H1 (cell line): ENCODE data around the gene NONO. TPM values are rescaled to one million over a fixed set of nuclear protein-coding genes. Genes with fewer than 3 reads are reported as not detected.
A peak's percentile ranks its signal among the peaks of the same experiment; 100 is the strongest.

Source experiments
- BACH1 ChIP-seq: IDR thresholded peaks from 2 replicates; pipeline ENCODE4 v1.6.1; 2012; ENCODE audit warnings: low read length, improper control_type of control experiment
- BRCA1 ChIP-seq: IDR thresholded peaks from 2 replicates; pipeline ENCODE4 v1.6.1; 2012; ENCODE audit warnings: low read depth, low read length, improper control_type of control experiment
- CHD2 ChIP-seq: IDR thresholded peaks from 2 replicates; pipeline ENCODE4 v1.6.1; 2012; ENCODE audit warnings: low read length, improper control_type of control experiment
- EZH2 ChIP-seq: fragments of 200-600 bp; sonication (generic); IDR thresholded peaks from 2 replicates; pipeline ENCODE4 v1.7.1; 2012; ENCODE audit warnings: low read depth, mild to moderate bottlenecking, moderate library complexity, low read length, inconsistent platforms; ENCODE audit not compliant: severe bottlenecking
- SIN3A ChIP-seq, 2 experiments: IDR thresholded peaks in 1 of 2; conservative IDR thresholded peaks in 1 of 2; 2 replicates each; pipeline ENCODE4 v1.6.1; 2011 to 2012; ENCODE audit warnings: low read length in 2 of 2, improper control_type of control experiment in 1 of 2, low read depth in 1 of 2, mild to moderate bottlenecking in 1 of 2
- SP1 ChIP-seq: IDR thresholded peaks from 2 replicates; pipeline ENCODE4 v1.6.1; 2011; ENCODE audit warnings: low read depth, low read length
- SRF ChIP-seq: IDR thresholded peaks from 2 replicates; pipeline ENCODE4 v1.6.1; 2011; ENCODE audit warnings: mild to moderate bottlenecking, low read depth, low read length, moderate library complexity
- TAF7 ChIP-seq: optimal IDR thresholded peaks from 2 replicates; pipeline ENCODE3; 2011; ENCODE audit warnings: low read depth, mild to moderate bottlenecking, inconsistent platforms, low read length, moderate library complexity, borderline replicate concordance
- polyA plus RNA-seq, 7 experiments: library from polyadenylated mRNA; depleted of rRNA in 3 of 7; stranded (reverse) in 5 of 7; unstranded in 2 of 7; fragments of >200 nt in 5 of 7; fragments of 200-250 nt in 2 of 7; gene quantifications; 1 replicate in 5 of 7; 2 replicates in 1 of 7; 4 replicates in 1 of 7; pipeline versions ENCODE4 v1.2.1 to v1.2.3, GENCODE V29; 2011 to 2013; ENCODE audit warnings: missing spikeins in 2 of 7, mixed read lengths in 2 of 7
- total RNA-seq: library from RNA; stranded (reverse); fragmentation: NEBNext Ultra II Directional; extraction: Animal tissue kit (Norgen Biotek cat#: 25700); gene quantifications from 2 replicates; pipeline ENCODE4 v1.2.1, GENCODE V29; 2021
- TF ChIP-seq, protein P1 (sequence below), 3 experiments: IDR thresholded peaks; 1 replicate in 2 of 3; 2 replicates in 1 of 3; pipeline versions ENCODE4 v1.5.1 to v1.6.1; 2011; ENCODE audit warnings: low read length in 3 of 3, mild to moderate bottlenecking in 3 of 3, inconsistent platforms in 2 of 3, low read depth in 1 of 3, moderate library complexity in 1 of 3; ENCODE audit not compliant: insufficient read depth in 1 of 3; ENCODE audit errors: control extremely low read depth in 1 of 3
- TF ChIP-seq, protein P2 (sequence below): IDR thresholded peaks from 2 replicates; pipeline ENCODE4 v1.6.1; 2011; ENCODE audit warnings: low read length, improper control_type of control experiment

The NONO gene
- total and polyA plus RNA-seq, 2 of the 8 experiments (the other 6 are each of a cell fraction or from before 2014, with no cell fraction given): 641 to 728 TPM

GRCh38 chrX:71254092-71254963 lies 29.1 kb upstream of the NONO start, which contains the start of gene ZMYM3 (continued):
- TF ChIP-seq, protein P1, sequence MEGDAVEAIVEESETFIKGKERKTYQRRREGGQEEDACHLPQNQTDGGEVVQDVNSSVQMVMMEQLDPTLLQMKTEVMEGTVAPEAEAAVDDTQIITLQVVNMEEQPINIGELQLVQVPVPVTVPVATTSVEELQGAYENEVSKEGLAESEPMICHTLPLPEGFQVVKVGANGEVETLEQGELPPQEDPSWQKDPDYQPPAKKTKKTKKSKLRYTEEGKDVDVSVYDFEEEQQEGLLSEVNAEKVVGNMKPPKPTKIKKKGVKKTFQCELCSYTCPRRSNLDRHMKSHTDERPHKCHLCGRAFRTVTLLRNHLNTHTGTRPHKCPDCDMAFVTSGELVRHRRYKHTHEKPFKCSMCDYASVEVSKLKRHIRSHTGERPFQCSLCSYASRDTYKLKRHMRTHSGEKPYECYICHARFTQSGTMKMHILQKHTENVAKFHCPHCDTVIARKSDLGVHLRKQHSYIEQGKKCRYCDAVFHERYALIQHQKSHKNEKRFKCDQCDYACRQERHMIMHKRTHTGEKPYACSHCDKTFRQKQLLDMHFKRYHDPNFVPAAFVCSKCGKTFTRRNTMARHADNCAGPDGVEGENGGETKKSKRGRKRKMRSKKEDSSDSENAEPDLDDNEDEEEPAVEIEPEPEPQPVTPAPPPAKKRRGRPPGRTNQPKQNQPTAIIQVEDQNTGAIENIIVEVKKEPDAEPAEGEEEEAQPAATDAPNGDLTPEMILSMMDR (IDR thresholded peaks at IDR 0.05; ENCODE audit: control extremely low read depth in 1 of 3, insufficient read depth in 1 of 3, low read depth in 1 of 3, low read length in 3 of 3): no peak
- TF ChIP-seq TAF7: peak; percentile 37
- TF ChIP-seq CHD2: peak; percentile 93
- TF ChIP-seq SP1: peak; percentile 68; the same call in 1 of the 2 replicates
- no peak for TF ChIP-seq BACH1
- TF ChIP-seq SRF: no peak
- TF ChIP-seq EZH2: no peak
- TF ChIP-seq, protein P2, sequence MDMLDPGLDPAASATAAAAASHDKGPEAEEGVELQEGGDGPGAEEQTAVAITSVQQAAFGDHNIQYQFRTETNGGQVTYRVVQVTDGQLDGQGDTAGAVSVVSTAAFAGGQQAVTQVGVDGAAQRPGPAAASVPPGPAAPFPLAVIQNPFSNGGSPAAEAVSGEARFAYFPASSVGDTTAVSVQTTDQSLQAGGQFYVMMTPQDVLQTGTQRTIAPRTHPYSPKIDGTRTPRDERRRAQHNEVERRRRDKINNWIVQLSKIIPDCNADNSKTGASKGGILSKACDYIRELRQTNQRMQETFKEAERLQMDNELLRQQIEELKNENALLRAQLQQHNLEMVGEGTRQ: peak; percentile 35; the same call in 1 of the 2 replicates
- no peak for TF ChIP-seq SIN3A (conservative IDR thresholded peaks at IDR 0.05 in 1 of 2, IDR thresholded peaks at IDR 0.05 in 1 of 2; ENCODE audit: low read depth in 1 of 2, low read length in 2 of 2)
- peak; percentile 79 for TF ChIP-seq BRCA1
